Measurements from ENCODE around the gene PCED1B.

Gene PCED1B

DNA sequence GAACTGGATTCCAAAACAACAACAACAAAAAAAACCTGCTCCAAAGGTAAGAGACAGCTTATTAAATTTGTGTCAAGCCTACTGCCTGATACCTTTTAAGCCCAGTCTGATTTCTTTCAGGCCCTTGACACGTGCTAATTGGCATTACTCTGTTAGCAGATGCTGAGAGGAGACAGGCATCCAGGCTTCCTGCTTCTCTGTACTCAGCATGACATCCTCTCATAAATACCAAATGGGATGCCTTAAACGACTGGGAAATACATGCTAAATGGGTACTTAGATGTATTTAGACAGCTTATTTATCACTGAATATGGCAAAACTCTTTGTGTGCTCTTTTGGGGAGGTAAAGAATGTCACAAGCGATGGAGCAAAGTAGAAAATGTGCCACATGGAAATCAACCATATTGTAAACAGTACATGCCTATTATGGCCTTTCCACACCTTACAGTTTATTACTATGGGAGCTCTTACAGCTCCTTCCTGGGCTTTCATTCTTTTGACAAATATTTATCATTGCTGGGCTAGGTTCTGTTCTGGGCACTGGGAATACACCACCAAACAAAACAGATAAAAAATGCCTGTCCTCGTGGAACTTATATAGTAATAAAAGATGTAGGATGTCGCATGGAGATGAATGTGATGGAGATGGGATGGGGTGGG lies 11.5 kb upstream of the PCED1B start:
- DNase-seq (ENCODE audit: low read depth in 2 of 2), result no peak

DNA sequence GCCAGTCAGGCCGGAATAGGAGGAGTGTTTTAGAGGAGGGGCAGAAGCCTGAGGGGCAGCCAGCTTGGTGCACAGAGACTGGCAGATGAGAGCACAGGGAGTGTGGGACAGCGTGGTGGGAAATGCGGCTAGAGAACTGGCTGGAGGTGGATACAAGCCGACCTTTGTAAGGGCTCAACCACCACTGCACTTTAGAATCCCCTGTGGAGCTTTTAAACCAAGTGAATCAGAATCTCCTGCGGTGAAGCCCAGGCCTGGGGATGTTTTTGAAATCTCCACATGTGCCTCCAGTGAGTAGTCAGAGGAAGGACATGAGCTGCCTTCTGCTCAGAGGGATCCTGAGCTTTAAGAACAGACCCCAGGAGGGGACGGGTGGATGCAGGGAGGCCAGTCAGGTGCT lies 10.9 kb upstream of the PCED1B start:
- no peak for DNase-seq (ENCODE audit: low read depth in 2 of 2)

DNA sequence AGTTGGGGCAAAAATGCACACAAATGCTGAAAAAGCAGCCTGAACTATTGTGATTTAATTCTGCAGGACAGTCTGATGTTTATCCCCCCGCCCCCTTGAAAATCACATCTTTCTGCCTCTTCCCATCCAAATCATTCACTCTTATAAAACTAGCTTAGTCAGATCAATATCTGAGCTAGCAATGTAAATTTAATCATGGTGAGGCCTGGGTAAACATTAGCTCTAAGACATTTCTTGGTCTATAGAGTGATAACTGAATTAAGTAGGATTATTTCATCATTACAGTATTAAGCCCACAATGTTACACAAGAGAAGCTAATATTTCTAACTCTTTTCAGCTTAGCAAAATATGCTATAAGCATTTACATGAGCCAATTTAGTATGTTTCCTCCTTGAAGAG lies 9.1 kb upstream of the PCED1B start:
- no peak for DNase-seq (ENCODE audit: low read depth in 2 of 2)

DNA sequence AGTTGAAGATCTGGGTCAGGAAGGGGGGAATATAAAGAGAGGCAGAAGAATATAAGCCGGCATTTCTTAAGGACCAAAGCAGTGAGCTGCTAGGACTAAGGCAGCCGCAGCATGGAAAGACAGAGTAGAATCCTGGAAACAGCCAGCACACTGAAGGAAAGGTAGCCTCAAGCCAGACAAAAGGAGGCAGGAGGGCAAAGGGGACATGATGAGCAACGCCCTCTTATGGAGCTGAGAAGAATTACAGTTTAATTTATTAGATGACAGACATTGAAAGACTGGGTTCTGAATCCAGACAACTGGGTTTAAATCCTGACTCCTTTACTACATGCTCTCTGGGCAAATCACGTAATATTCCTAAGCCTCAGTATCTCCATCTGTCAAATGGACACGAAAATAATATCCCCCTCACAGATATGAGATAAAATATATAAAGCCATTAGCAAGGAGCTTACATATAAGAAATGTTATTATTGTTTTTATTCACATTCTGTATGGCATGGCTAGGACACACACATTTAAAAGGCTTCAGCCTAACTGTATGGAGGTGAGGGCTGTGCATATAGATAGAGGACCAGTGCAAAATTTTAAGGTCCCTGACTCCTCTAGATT lies 8.1 kb upstream of the PCED1B start:
- no peak for DNase-seq (ENCODE audit: low read depth in 2 of 2)

DNA sequence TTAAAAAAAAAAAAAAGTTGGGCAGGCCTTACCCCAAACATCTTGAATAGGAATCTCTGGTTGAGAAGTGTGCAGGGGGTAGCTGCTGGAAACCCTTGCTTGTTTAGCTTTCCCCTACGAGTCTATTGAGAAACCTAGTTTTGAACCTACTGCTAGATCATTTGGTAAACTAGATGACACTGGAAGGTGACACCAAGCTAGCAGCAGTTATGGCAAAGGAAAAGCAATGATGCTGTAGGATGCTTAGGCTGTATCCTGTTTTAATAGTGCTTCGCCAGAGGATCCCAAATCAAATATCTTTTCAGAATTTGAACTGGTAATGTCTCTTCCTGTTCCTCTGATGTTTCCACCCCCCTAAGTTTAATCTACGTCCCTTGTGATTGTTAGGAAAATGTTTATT lies 5.5 kb upstream of the PCED1B start:
- DNase-seq (ENCODE audit: low read depth in 2 of 2), result no peak

DNA sequence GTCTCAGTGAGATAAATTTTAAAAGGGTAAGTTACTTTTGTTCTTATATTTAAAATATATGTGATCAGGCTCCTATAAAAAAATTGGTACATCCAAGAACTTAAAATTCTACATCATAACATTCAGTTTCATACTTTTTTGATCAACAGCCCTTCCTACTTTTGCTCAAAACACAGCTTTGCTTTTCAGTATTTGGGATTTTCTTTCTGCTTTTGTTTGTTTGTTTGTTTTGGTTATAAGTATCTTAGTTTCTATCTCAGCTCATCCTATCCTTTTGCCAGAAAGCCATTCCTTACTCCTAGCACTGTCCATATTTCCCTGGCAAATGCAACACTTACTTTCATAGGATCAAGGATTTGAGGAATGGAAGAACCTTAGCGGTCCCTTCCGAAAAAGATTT lies 4.7 kb upstream of the PCED1B start:
- DNase-seq (ENCODE audit: low read depth in 2 of 2), result no peak

DNA sequence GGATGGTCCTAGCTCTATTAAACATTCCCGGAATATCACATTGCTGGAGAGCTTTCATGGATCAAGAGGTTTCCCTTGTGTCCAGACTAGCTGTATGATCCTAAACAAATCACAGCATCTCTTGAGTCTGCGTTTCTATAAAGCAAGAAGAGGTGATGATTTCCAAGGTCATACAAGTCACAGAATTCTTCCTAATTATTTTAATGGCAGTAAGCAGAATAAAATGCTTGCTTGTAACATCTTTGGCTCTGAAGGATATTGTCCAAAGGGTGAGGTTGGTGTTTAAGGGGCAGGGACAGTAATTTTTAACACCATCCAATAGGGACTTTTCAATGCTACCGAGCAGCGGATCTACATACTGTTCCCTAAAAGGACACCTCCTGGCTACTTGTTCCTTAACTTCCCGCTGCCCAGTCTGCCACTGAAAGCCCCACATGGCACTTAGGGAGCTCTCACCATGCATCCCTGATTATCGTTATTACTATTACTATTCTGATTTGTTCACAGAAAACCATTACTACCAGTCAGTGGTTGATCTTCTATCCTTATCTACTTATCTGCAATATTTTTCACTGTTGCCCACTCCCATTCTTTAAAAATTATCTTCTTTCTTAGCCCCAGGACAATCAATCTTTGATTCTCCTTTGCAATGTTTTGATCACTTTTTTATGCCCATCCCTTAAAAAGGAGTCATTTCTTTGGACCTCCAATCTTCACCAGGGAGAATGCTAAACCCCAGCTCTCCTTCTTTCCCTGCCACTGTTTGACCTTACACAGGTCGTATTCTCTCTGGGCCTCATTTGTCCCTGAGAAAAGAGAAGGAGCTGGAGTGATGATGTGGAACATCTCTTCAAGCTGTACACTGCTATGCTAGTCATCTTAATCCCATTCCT lies 4.0 kb upstream of the PCED1B start:
- DNase-seq (ENCODE audit: low read depth in 2 of 2), result no peak

DNA sequence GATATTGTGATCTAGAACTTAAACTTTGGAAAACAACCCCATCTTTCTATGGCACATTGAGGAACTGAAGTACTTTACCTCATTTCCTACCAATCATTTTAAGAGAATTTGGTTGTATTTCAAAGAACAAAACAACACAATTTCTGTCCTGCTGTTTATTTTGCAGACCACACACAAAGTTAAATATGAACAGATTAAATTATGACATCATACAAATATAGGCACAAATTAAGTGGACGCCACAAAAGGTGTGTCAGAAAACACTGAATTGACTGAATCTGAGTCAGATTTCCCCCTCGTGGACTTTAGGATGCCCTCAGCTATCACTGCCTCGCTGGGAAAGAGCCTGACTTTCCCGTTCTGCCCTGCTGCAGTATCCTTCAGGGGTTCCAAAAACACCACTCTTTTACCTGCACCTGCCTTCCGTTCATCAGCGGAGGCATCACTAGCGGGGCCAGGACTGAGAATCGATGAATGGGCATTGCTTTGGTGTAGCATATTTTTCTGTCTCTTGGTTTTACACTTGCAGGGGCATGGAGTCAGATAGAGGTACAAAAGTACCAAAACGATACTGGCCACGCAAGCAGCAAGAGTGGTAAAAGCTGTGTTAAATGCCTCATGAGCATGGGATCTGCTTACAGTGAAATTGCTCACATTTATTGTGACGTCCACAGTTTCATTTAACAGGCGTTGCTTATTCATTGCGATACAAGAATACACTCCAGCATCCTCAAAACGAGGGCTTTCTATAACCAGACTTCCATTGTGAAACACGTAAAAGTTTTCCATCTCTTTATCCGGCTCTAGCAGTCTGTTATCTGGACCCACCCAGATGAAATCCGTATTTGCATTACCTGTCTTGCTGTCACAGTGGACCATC lies 2.0 kb upstream of the PCED1B start:
- DNase-seq (ENCODE audit: low read depth in 2 of 2), result no peak

DNA sequence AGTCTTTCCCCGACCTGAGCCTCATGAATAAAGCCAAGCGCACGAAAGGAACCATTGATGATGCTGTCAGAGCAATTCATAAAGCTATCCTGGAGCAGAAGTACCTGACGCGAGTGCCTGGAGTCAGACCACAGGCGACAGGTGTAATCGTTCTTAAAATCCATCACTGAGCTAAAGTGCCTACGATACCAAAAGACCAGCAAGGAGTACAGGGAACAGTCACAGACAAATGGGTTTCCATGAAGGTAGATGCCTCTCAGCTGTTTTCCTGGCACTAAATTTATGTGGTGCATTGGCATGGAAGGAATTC lies 1.4 kb upstream of the PCED1B start:
- DNase-seq (ENCODE audit: low read depth in 2 of 2), result no peak

DNA sequence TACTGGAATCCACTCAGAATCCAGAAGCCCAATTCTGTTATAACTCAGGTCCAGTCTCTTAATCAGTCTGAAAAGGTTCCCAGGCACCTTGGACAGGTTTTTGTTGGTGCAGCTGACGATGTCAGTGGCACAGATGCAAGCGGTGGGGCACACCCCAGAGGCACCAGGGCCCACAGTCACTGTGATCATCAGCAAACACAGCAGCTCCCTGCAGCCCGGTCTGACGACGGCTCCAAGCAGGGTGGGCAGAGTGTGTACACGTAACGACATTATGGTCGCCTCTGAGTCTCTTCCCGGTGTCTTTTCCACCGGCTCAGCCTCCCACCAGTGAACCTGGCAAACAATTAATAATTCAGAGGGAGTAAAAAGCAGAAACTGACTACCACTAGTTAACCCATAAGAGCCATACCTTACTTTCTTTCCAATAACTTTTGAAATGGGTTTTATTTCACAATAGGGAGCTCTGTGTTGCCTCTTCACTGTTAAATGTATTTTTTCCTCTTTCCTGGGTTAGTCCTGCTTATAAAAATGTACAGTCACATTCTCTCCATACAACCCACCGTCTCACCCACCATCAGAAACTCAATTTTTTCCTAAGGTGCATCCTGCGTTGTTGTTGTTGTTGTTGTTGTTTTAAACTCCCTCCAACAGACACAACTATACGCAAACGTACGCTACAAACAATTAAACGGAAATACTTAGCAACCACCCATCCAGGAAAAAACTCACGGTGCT lies 521 bp upstream of the PCED1B start:
- DNase-seq (ENCODE audit: low read depth in 2 of 2), result no peak

DNA sequence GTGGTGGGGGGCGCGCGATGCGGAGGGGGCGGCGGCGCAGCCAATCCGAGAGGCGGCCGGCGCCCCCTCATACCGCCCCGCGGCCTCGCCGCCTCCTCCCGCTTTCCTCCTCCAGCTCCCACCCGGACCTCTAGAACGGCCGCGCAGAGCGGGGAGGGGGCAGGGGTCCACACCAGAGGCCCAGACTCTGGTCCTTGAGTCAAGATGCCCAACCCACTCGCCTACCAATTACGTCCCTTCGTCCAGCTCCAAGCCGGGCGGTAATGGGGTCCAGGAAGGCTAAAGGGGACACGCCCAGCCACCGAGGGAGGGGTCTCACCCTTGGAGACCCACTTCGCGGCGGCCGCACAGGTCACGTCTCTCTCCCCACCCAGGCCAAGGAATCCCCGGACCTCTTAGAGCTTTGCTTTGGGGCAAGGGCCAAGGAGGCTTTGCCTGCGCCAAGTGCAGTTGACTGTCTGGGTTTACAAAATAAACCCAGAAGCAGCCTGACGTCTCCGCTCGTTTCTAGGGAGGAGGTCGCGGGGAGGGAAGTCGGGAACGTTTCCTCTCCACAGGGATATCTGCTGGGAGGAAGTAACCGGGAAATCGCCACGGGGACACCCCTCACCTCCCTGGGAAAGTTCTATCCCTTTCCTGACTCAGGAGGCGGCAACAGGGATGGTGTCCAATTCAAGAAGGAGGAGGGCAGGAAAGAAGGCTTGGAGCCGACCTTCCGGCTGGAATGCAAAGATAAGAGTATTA lies 732 bp downstream of the PCED1B start:
- no peak for DNase-seq (ENCODE audit: low read depth in 2 of 2)

DNA sequence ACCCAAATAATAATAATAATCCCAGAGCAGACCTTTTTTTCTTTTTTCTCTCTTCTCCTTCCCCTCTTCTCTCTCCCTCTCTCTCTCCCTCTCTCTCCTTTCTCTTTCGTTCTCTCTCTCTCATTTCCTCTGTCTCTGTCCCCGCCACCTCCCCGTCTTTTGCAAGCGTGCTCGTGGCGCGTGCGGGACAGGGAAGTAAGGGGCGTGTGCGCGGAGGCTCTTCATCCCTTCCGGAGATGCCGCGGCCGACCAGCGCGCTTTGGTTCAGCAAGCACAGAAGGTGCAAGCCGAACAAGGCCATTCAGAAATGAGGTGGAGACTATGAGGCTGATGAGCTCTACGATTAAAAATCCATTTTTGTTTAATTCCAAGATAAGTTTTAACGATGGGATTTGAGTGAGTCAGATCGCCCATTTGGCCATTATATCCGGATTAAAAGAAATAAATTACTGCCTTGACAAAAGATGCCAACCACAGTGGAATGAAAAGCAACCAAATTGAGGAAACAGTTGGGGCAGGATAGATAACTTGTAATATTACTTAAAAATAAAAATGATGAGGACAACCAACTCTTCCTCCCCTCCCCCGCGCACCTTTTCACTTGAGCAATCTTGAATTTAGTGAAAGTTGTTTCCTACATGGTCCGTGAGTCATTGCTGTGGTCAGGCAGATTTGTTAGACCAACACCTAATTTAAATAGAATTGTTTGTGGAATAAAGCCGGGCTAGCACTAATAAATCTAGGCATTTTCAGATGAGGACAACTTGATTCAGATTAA lies 1.5 kb downstream of the PCED1B start:
- DNase-seq (ENCODE audit: low read depth in 2 of 2), result no peak

DNA sequence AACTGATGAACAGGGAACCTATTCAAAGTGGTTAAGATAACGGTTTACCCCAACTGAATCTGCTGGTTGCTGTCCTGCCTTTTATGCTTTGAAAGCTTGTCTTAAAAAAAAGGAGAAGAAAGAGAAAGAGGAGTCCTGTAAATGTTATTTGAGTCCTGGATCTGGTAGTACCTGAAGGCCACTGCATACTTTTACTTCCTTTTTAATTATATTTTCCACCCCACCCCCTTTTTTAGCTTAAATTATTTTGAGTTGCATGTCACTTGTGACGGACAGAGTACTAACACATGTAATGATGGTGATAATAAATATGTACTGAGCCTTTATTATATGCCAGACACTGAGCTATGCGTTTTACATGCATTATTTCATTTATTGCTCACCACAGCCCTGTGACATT lies 2.9 kb downstream of the PCED1B start:
- no peak for DNase-seq (ENCODE audit: low read depth in 2 of 2)

DNA sequence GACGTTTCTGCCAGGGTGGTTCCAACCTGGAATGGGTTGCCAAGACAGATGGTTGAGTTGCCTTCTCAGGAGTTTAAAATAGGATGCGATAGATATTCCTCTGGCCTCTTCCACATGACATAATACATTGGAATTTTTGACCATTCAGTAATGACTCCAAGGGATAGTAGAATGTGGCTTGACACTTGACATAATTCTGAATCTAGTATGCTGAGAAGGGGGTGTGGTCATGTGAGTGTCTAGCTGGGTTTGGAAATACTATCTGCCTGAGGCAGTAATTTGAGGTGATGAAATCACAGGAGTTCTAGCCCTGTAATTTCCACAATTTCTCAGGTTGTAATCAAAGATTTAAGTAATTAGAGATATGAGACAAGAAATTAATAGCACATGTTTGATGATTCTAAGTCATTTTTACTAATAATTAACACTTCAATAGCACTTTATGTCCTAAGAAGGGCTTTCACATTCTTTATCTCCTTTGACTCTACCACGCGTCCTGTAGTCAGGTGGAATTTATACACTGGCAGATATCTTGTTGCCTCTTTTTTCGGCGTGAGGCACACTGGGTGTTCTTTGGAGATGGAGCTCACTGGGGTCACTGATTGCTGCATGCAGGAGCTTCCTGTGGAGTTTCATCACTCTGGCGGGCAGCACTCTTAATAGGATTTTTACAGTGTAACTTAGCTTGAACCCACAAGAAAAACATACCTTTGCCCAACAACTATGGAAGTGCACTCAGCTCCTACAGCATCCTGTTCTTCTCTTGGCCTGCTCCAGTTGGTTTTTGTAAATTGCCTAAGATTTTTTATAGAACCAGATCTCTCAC lies 3.6 kb downstream of the PCED1B start:
- peak in 1 of 2 experiments; percentile 52 for DNase-seq (ENCODE audit: low read depth in 2 of 2)

DNA sequence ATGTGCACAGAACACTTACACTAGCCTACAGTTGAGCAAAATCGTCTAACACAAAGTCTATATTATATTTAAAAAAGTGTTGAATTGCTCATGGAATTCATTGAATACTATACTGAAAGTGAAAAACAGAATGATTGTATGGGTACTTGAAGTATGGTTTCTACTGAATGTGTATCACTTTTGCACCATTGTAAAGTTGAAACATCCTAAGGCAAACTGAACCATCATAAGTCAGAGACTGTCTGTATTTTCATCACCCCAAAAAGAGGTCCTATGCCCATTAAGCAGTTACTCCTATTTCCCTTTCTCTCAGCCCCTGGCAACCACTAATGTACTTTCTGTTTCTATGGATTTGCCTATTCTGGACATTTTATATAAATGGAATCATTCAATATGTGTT lies 4.8 kb downstream of the PCED1B start:
- no peak for DNase-seq (ENCODE audit: low read depth in 2 of 2)

DNA sequence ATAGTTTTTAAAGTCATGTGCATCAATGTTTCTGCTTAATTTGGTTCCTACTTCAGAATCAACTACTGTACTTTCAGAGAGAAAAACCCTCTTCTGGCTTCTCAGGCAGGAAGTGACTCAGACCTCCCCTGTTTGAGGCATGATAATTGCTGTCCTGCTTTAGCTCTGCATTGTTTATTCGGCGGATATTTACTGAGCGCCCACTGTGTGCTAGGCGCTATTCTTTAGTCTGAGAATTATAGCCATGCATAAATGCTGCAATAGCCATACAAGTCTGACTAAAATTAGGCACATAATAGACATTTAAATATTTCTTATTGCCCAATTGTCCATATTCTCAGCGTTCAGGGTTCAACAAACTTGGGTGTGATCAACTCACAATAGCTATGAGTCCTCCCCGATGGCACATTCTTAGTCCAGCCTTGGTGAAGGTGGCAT lies 6.4 kb downstream of the PCED1B start:
- DNase-seq (ENCODE audit: low read depth in 2 of 2), result no peak

DNA sequence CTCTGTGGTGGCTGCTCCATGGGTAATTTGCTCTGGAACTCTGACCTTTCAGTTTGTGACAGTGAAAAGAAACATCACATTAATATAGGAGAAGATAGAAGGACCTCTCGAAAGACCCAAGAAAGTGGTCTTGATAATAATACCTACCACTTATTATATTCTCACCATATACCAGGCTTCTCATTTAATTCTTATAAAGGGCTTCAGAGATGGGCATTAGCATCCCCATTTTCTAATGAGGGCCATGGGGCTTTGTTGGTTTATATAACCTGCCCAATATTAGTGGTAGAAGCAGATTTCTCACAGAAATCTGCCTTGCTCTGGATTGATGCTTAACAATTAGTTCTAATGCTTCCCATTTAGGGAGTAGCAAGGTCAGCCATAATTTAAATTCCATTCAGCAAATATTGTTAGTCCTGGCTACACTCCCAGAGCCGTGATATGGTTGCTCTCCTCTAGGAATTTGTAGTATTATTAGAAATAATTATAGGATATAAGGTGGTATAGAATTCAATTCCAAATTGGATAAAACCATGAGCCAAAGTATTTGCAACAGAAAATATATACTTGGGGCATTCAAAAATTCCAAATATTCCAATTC lies 7.8 kb downstream of the PCED1B start:
- DNase-seq (ENCODE audit: low read depth in 2 of 2), result peak in 1 of 2 experiments; percentile 50
